Transverse colon (tissue), 4 donors: ENCODE data around the gene GALP. TPM values are rescaled to one million over a fixed set of nuclear protein-coding genes. Genes with fewer than 3 reads are reported as not detected.
A peak's percentile ranks its signal among the peaks of the same experiment; 100 is the strongest.

Experiments used
- DNase-seq: peaks from one replicate; pipeline ENCODE4 v3.0.0-alpha.2; 2019
- H3K27ac ChIP-seq, 4 donors: fragments of 200-600 bp; sonication (generic); 2 replicates each; pipeline ENCODE4 v1.5.1; 2016 to 2018; ENCODE audit warnings: inconsistent platforms in 4 of 4
- H3K27me3 ChIP-seq: fragments of 200-600 bp; sonication (generic); 2 replicates; pipeline ENCODE4 v1.5.1; 2017; ENCODE audit warnings: inconsistent platforms
- H3K36me3 ChIP-seq, 4 donors: fragments of 200-600 bp; sonication (generic); 2 replicates each; pipeline ENCODE4 v1.5.1; 2017 to 2019; ENCODE audit warnings: inconsistent platforms in 4 of 4
- H3K4me1 ChIP-seq, 4 donors: fragments of 200-600 bp; sonication (generic); 2 replicates each; pipeline ENCODE4 v1.5.1; 2017 to 2020; ENCODE audit warnings: inconsistent platforms in 4 of 4
- H3K4me3 ChIP-seq, 4 donors: fragments of 200-600 bp; sonication (generic); 1 replicate in 1 of 4; 2 replicates in 3 of 4; pipeline versions ENCODE4 v1.5.1 to v1.6.1; 2017 to 2019; ENCODE audit warnings: inconsistent platforms in 4 of 4
- H3K9me3 ChIP-seq, 2 donors: fragments of 200-600 bp; sonication (generic); 2 replicates each; pipeline ENCODE4 v1.5.1; 2017 to 2019; ENCODE audit warnings: inconsistent platforms in 2 of 2
- EP300 ChIP-seq: sonication (generic); formaldehyde crosslinking; IDR thresholded peaks from one replicate; pipeline ENCODE4 v1.6.1; 2017; ENCODE audit warnings: antibody characterized with exemption, low read depth
- POLR2A ChIP-seq: fragments of 450-650 bp; IDR thresholded peaks from one replicate; pipeline ENCODE4 v1.6.1; 2016; ENCODE audit warnings: antibody characterized with exemption, mild to moderate bottlenecking, moderate library complexity
- POLR2AphosphoS5 ChIP-seq, 3 donors: sonication (generic); formaldehyde crosslinking; IDR thresholded peaks; one replicate each; pipeline ENCODE4 v1.6.1; 2016; ENCODE audit warnings: antibody characterized with exemption in 3 of 3
- WGBS, 2 donors: methylation state at CpG; one replicate each; pipeline ENCODE4 v1.1.5; 2018; ENCODE audit warnings: low coverage in 1 of 2; 5-methylcytosine and 5-hydroxymethylcytosine counted together
- in situ Hi-C, 4 donors: fragments of 200-750 bp; cut with MboI; loops; one replicate each; pipeline versions ENCODE4 v1.15.0 to v1.15.1; 2017; ENCODE audit warnings: low sequenced_read_pairs in 3 of 4, low pct_ligation_motif_present in 1 of 4, low pct_unique_long_range_greater_than_20kb in 1 of 4
- intact Hi-C: fragments of 100-400 bp; cut with DNase I; formaldehyde crosslinking; loops from one replicate; pipeline ENCODE4 v1.15.1; 2023; ENCODE audit warnings: low total_unique reads
- total RNA-seq, 4 donors: library from RNA; depleted of rRNA; stranded (reverse); fragments of >200 nt; gene quantifications; one replicate each; pipeline ENCODE4 v1.1.0, GENCODE V29; 2016
- TF ChIP-seq, protein P1 (sequence below), 5 experiments: fragments of 200-600 bp in 3 of 5; fragments of 450-650 bp in 2 of 5; sonication (generic) in 3 of 5; IDR thresholded peaks; 1 replicate in 2 of 5; 2 replicates in 3 of 5; pipeline ENCODE4 v1.5.1; 2016 to 2017; ENCODE audit warnings: antibody characterized with exemption in 5 of 5, inconsistent platforms in 3 of 5, mild to moderate bottlenecking in 2 of 5, moderate library complexity in 1 of 5

Gene GALP
- total RNA-seq, 4 donors from 2014 or later: not detected

DNA sequence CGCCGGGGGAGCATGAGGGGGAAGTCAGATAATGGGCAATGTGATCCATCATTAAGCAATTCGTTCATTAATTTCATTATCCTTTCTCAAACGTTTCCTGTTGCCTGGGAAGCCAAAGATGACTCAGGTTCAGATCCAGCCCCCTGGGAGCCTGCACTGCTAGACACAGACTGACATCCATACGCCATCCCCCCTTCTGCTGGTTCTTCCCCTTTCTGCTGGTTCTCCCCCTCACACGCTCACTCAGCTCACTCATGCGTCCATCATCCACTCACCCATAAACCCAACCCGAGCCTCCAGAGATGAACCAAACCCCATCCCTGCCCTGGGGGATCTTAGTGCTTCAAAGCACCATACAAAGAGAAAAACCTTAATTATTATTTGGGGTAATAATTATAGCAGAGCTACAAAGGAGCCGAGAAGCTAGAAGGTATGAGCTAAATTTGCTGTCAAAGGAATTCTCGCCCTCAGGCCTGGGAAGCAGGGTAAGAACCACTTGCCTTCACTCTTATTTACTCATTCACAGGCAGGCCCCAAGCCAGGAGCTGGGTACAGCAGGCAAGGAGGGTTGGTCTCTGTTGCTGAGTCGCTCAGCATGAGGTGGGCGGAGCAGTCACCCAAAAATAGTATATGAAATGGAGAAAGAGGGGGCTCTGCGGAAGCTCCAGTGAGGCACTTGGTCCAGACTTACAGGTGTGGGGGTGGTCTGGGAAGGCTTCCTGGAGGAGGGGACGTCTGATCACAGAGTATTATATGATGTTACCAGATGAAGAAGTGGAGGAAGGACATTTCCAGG, 41.8 kb upstream of the GALP start:
- intact Hi-C loops (no loop called here), in situ Hi-C loops (no loop called here)
- 58 to 77% methylated on average over 10 to 14 of the region's 14 CpGs for WGBS, 2 donors
- Histone ChIP-seq H3K4me3 (no peak overlapping the region), H3K27me3 (no peaks in the 10 kb centered on the region), H3K9me3 (no peaks in the 10 kb centered on the region), H3K36me3 (no peaks in the 10 kb centered on the region), H3K4me1 (peaks cover 0 to 32% (median 11%) of the 10 kb centered on the region in 4 donors), H3K27ac (peak overlapping the region in 3 of 4 donors; percentile 13 to 47 (median 37))
- TF ChIP-seq, protein P1, sequence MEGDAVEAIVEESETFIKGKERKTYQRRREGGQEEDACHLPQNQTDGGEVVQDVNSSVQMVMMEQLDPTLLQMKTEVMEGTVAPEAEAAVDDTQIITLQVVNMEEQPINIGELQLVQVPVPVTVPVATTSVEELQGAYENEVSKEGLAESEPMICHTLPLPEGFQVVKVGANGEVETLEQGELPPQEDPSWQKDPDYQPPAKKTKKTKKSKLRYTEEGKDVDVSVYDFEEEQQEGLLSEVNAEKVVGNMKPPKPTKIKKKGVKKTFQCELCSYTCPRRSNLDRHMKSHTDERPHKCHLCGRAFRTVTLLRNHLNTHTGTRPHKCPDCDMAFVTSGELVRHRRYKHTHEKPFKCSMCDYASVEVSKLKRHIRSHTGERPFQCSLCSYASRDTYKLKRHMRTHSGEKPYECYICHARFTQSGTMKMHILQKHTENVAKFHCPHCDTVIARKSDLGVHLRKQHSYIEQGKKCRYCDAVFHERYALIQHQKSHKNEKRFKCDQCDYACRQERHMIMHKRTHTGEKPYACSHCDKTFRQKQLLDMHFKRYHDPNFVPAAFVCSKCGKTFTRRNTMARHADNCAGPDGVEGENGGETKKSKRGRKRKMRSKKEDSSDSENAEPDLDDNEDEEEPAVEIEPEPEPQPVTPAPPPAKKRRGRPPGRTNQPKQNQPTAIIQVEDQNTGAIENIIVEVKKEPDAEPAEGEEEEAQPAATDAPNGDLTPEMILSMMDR (IDR thresholded peaks at IDR 0.05): no peak
- TF ChIP-seq EP300 (no peak), POLR2A (no peak), POLR2AphosphoS5 (IDR thresholded peaks at IDR 0.05) (no peak)
- DNase-seq: no peak

DNA sequence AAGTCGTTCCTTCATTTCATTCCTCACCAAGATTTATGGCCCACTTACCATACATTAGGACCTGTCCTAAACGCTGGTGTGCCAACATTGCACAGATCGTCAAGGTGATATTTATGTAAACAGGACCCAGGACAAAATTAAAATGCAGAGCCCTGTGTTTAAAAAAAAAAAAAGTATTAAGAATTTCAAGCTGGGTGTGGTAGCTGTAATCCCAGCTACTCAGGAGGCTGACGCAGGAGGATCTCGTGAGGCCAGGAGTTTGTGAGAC, 41.2 kb upstream of the GALP start:
- intact Hi-C loops (no loop called here), in situ Hi-C loops (no loop called here)
- TF ChIP-seq EP300 (no peak), POLR2AphosphoS5 (IDR thresholded peaks at IDR 0.05) (no peak), POLR2A (no peak)
- TF ChIP-seq, protein P1 (IDR thresholded peaks at IDR 0.05): no peak
- WGBS, 2 donors: 0 to 36% methylated on average over 1 to 5 of the region's 5 CpGs
- H3K9me3 ChIP-seq: no peaks in the 10 kb centered on the region
- peak overlapping the region in 3 of 4 donors; percentile 33 to 47 (median 37) for H3K27ac ChIP-seq
- no peaks in the 10 kb centered on the region for H3K27me3 ChIP-seq
- peaks cover 0 to 33% (median 11%) of the 10 kb centered on the region in 4 donors for H3K4me1 ChIP-seq
- no peak for DNase-seq
- no peak overlapping the region for H3K4me3 ChIP-seq
- no peaks in the 10 kb centered on the region for H3K36me3 ChIP-seq

DNA sequence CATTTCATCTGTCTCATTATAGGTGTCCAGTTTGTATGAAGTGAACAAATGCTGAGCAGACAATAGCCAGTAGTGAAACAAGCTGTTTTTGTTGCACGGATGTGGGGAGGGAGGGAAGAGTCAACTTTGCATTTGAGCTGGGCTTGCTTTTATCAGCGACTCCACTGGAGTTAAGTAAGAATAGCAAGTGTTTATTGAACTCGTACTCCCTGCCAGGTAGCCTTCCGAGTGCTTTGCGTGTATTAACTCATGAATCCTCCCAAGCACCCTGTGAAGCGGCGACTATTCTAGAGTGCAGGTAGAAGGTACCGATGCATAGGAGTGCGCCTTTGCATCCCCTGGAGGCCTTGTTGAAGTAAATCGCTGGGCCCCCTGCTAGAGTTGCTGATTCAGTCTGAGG, 39.4 kb upstream of the GALP start:
- Histone ChIP-seq H3K9me3 (no peaks in the 10 kb centered on the region), H3K27me3 (no peaks in the 10 kb centered on the region), H3K36me3 (no peaks in the 10 kb centered on the region), H3K4me3 (no peak overlapping the region), H3K27ac (no peak overlapping the region), H3K4me1 (peaks cover 0 to 41% (median 14%) of the 10 kb centered on the region in 4 donors)
- in situ Hi-C loops (no loop called here), intact Hi-C loops (no loop called here)
- no peak for DNase-seq
- 60 to 87% methylated on average over 2 to 10 of the region's 10 CpGs for WGBS, 2 donors
- TF ChIP-seq EP300 (no peak), POLR2A (no peak), POLR2AphosphoS5 (IDR thresholded peaks at IDR 0.05) (no peak)

DNA sequence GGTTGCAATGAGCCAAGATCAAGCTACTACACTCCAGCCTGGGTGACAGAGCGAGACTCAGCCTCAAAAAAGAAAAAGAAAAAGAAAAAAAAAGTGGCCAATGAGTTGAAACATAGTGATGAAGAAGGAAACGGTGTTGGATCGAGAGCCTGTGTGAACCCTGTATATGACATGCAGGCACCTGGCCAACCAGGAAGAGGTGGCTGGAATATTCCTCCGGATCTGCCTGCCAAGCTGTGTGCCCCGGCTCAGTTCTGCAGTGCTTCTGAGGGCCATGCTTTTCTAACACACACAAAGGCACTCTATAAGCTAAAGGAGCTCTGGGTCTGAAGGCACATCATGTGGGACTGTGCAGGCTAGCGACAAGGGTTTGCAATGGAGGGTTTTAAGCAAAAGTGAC, 38.4 kb upstream of the GALP start:
- no peaks in the 10 kb centered on the region for H3K36me3 ChIP-seq
- TF ChIP-seq, protein P1 (IDR thresholded peaks at IDR 0.05): no peak
- TF ChIP-seq POLR2A: no peak
- no peak for TF ChIP-seq EP300
- no peak for TF ChIP-seq POLR2AphosphoS5 (IDR thresholded peaks at IDR 0.05)
- intact Hi-C loops: no loop called here
- H3K9me3 ChIP-seq: no peaks in the 10 kb centered on the region
- 53% methylated on average over 6 of the region's 6 CpGs; no CpG with 5 or more reads in 1 of the 2 donors for WGBS, 2 donors
- H3K27me3 ChIP-seq: no peaks in the 10 kb centered on the region
- H3K4me3 ChIP-seq: no peak overlapping the region
- in situ Hi-C loops: no loop called here
- H3K4me1 ChIP-seq: peaks cover 0 to 50% (median 22%) of the 10 kb centered on the region in 4 donors
- DNase-seq: peak; percentile 88
- H3K27ac ChIP-seq: peak overlapping the region; percentile 72 to 81 (median 76)
